Stimulated activated naive CD8-positive, alpha-beta T cell treated with anti-CD3 and anti-CD28 coated beads, Interleukin-15, Interleukin-2, amounts not matched to agents 100 U/mL and 50 U/mL, for 24 hours (primary cell): ENCODE results near the gene OPN1MW3.
A peak's percentile ranks its signal among the peaks of the same experiment; 100 is the strongest.
"Not testable (repeated sequence)": the region's sequence is repeated elsewhere in the genome, so short reads cannot be mapped to it uniquely, and the experiment has no call there.

Source experiments
- ATAC-seq: fragments of 150-1000 bp; cut with Tn5 transposase; one replicate; pipeline ENCODE4 v1.10.0; 2021
- DNase-seq: peaks from one replicate; pipeline ENCODE4 v3.0.0; 2021

Gene OPN1MW3

GRCh38 chrX:154257282-154257681, at the start of gene OPN1MW3:
Gene OPN1MW3, plus strand, starts transcription at chrX:154257582. Its CDS starts 38 bp downstream, at chrX:154257620.
- not testable (repeated sequence) for ATAC-seq, DNase-seq

- peak; percentile 99 for ATAC-seq
- not testable (repeated sequence) for DNase-seq
These were observed 47.5 kb upstream of the OPN1MW3 start for GRCh38 chrX:154209670-154210418.

GRCh38 chrX:154211057-154211456, 46.3 kb upstream of the OPN1MW3 start:
- ATAC-seq, DNase-seq: not testable (repeated sequence)

GRCh38 chrX:154211499-154211898, 45.9 kb upstream of the OPN1MW3 start:
- not testable (repeated sequence) for DNase-seq, ATAC-seq

GRCh38 chrX:154219456-154219855, 37.9 kb upstream of the OPN1MW3 start, which contains the start of gene OPN1MW2:
Gene OPN1MW2, plus strand, starts transcription at chrX:154219756. Its CDS starts 60 bp downstream, at chrX:154219816.
- not testable (repeated sequence) for ATAC-seq, DNase-seq

GRCh38 chrX:154225292-154225691, 32.1 kb upstream of the OPN1MW3 start:
- not testable (repeated sequence) for ATAC-seq, DNase-seq

GRCh38 chrX:154226706-154227105, 30.7 kb upstream of the OPN1MW3 start:
- not testable (repeated sequence) for ATAC-seq, DNase-seq

- not testable (repeated sequence) for DNase-seq, ATAC-seq
These were observed 25.9 kb upstream of the OPN1MW3 start for GRCh38 chrX:154231443-154231842.

- not testable (repeated sequence) for DNase-seq, ATAC-seq
These were observed 23.8 kb upstream of the OPN1MW3 start for GRCh38 chrX:154233620-154234019.

GRCh38 chrX:154238939-154239559, 18.3 kb upstream of the OPN1MW3 start:
- ATAC-seq, DNase-seq: not testable (repeated sequence)

- not testable (repeated sequence) for ATAC-seq, DNase-seq
These were observed 17.3 kb upstream of the OPN1MW3 start for GRCh38 chrX:154239982-154240503.

- DNase-seq: not testable (repeated sequence)
- peak; percentile 99 for ATAC-seq
These were observed 9.9 kb upstream of the OPN1MW3 start for GRCh38 chrX:154247377-154248045.

- not testable (repeated sequence) for DNase-seq, ATAC-seq
These were observed 9.3 kb upstream of the OPN1MW3 start for GRCh38 chrX:154248076-154248475.

GRCh38 chrX:154258711-154259110, 1.3 kb downstream of the OPN1MW3 start:
- not testable (repeated sequence) for ATAC-seq, DNase-seq

- not testable (repeated sequence) for ATAC-seq, DNase-seq
These were observed 5.7 kb downstream of the OPN1MW3 start for GRCh38 chrX:154263072-154263471.

GRCh38 chrX:154269245-154269644, 11.9 kb downstream of the OPN1MW3 start:
- not testable (repeated sequence) for ATAC-seq, DNase-seq

GRCh38 chrX:154284489-154285338, 27.3 kb downstream of the OPN1MW3 start:
- peak; percentile 99 for ATAC-seq
- DNase-seq: not testable (repeated sequence)

GRCh38 chrX:154286406-154286805, 29.0 kb downstream of the OPN1MW3 start:
- not testable (repeated sequence) for ATAC-seq, DNase-seq

GRCh38 chrX:154294791-154295574, 37.6 kb downstream of the OPN1MW3 start, which contains the start of gene TEX28:
Gene TEX28, minus strand, starts transcription at chrX:154295124. Its CDS starts 3,007 bp downstream, at chrX:154292117.
- ATAC-seq (no peak), DNase-seq (no peak)
